Adipocyte (in vitro differentiated cells): ENCODE results near the gene SMPD2.

Source experiments
- DNase-seq: peaks from one replicate; pipeline ENCODE4 v3.0.0-alpha.2; 2015; ENCODE audit warnings: low read depth
- H3K27me3 ChIP-seq: replicated peaks from 2 replicates; pipeline ENCODE4 v1.7.0; 2013; ENCODE audit warnings: mild to moderate bottlenecking, low read length, moderate library complexity; ENCODE audit not compliant: control insufficient read depth, insufficient read depth
- H3K36me3 ChIP-seq: 2 replicates; pipeline ENCODE4 v1.7.0; 2013; ENCODE audit warnings: low read length, mild to moderate bottlenecking, moderate library complexity; ENCODE audit not compliant: control insufficient read depth, insufficient read depth, severe bottlenecking
- H3K4me1 ChIP-seq: 2 replicates; pipeline ENCODE4 v1.7.0; 2013; ENCODE audit warnings: mild to moderate bottlenecking, low read length, moderate library complexity; ENCODE audit not compliant: control insufficient read depth, insufficient read depth
- H3K4me3 ChIP-seq: 2 replicates; pipeline ENCODE4 v1.7.0; 2013; ENCODE audit warnings: mild to moderate bottlenecking, low read length, moderate library complexity
- H3K9ac ChIP-seq: 2 replicates; pipeline ENCODE4 v1.7.0; 2013; ENCODE audit warnings: mild to moderate bottlenecking, low read length, moderate library complexity
- H3K9me3 ChIP-seq: 2 replicates; pipeline ENCODE4 v1.7.0; 2013; ENCODE audit warnings: mild to moderate bottlenecking, low read length, moderate library complexity; ENCODE audit not compliant: control insufficient read depth

SMPD2 gene

DNA sequence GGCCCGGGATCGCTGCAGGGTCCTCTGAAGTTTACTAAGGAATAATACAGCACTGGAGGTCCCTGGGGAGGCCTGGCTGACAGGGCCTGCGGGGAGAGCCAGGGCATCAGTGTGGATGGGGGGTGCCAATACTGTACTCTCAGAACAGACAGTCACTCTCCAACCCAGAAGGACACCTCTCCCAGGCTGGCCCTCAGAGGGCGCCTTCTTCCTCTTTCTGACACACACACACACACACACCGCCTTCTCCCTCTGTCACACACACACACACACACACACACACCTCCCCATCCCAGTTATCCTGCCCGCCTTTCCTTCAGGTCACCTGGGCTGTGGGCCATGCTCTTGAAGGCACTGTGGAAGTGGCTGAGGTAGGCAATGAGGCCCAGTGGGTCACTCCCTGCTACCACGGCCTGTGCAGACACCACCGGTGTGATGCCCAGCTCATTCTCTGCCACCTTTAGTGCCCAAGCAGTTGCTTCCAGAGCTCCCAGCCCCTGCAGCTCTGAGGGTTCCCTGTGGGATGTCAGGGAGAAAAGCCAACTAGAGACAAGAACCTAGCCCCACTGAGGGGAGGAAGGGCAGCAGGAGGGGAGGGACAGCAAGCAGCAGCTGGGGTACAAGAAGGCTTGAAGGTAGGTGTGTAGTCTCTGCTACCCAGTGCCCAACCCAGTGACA, 7.5 kb downstream of the SMPD2 start:
- Histone ChIP-seq H3K27me3 (no peaks in the 10 kb centered on the region), H3K4me1 (no peaks in the 10 kb centered on the region), H3K4me3 (no peak overlapping the region), H3K9me3 (no peaks in the 10 kb centered on the region), H3K9ac (no peak overlapping the region), H3K36me3 (peaks cover 48% of the 10 kb centered on the region)
- DNase-seq: no peak

DNA sequence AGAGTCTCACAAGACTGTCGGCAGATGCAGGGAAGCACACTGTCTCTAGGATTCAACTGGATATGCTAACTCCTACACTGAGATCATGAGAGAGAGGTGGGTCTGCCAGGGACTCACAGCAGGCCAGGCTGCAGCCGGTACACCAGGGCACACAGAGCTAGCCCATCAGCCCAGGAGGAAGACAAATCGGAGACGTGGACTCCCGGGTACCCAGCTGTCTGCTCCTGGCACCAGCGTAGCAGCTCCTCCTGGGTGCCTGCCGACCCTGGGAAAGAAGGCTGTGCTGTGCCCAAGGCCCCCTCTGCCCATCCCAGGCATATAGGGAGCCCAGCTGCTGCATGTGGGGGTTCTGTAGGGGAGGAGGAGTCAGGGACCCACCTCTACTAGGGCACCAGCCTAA, 8.1 kb downstream of the SMPD2 start:
- H3K4me3 ChIP-seq: no peak overlapping the region
- no peak overlapping the region for H3K9ac ChIP-seq
- no peaks in the 10 kb centered on the region for H3K4me1 ChIP-seq
- H3K9me3 ChIP-seq: no peaks in the 10 kb centered on the region
- peaks cover 42% of the 10 kb centered on the region for H3K36me3 ChIP-seq
- no peaks in the 10 kb centered on the region for H3K27me3 ChIP-seq
- DNase-seq: no peak

DNA sequence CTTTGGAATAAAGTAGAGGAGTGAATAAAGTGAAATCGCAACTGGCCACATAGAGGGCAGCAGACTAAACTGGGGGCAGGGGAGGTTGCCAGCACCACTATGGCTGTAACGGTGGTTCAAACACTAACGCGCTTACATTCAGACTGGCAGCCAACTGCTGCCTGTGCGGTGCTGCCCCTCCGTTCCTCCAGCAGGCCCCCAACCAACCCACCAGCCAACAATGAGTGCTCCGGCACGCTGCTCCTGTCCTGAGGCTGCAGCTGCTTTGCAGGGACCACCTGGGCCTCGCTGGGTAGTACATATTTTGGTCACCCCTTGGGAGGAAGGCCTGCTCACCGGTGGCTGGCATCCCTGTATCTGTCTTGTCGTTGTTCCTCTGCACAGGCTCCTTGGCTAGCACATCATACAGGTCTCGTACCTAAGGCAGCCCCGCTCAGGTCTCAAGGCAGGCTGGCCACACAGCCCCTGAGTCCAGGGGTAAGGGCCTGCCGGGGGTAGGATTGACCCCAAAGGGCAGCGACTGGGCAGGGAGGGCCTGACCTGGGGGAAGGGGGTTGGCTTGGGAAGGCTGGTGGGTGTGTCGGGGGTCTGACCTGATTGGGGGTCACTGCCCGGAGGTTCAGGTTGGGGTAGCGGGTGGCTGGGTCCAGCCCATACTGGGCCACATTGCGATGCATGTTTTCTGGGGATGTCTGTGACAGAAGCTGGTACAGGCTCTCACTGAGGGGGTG, 8.7 kb downstream of the SMPD2 start:
- no peak for DNase-seq
- Histone ChIP-seq H3K27me3 (no peaks in the 10 kb centered on the region), H3K4me3 (no peak overlapping the region), H3K36me3 (peaks cover 35% of the 10 kb centered on the region), H3K9me3 (no peaks in the 10 kb centered on the region), H3K4me1 (peaks cover 4% of the 10 kb centered on the region), H3K9ac (no peak overlapping the region)

GRCh38 chr6:109449795-109450673, 9.5 kb downstream of the SMPD2 start:
- Histone ChIP-seq H3K9me3 (no peaks in the 10 kb centered on the region), H3K4me3 (no peak overlapping the region), H3K36me3 (peaks cover 27% of the 10 kb centered on the region), H3K9ac (no peak overlapping the region), H3K4me1 (peaks cover 9% of the 10 kb centered on the region), H3K27me3 (no peaks in the 10 kb centered on the region)
- no peak for DNase-seq

GRCh38 chr6:109450801-109451200, 10.3 kb downstream of the SMPD2 start:
- Histone ChIP-seq H3K9me3 (no peaks in the 10 kb centered on the region), H3K4me1 (peaks cover 9% of the 10 kb centered on the region), H3K27me3 (no peaks in the 10 kb centered on the region), H3K36me3 (peaks cover 20% of the 10 kb centered on the region), H3K9ac (no peak overlapping the region), H3K4me3 (no peak overlapping the region)
- no peak for DNase-seq

DNA sequence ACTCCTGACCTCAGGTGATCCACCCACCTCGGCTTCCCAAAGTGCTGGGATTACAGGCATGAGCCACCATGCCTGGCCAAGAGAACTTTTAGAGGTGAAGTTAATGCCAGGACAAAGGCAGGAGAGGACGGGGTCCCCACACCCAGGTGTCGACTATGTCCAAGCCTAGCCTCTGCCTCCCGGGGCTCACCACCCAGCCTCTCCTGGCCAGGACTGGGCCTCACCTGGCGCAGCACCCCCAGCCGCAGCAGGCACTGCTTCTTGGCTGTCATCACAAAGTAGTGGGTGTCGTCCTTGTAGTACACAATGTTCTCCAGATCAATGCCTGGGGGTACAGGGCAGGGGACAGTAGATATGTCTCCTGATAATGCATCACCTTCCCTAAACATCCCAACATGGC, 10.9 kb downstream of the SMPD2 start:
- no peak overlapping the region for H3K4me3 ChIP-seq
- no peaks in the 10 kb centered on the region for H3K27me3 ChIP-seq
- no peak overlapping the region for H3K9ac ChIP-seq
- H3K4me1 ChIP-seq: peaks cover 11% of the 10 kb centered on the region
- H3K9me3 ChIP-seq: no peaks in the 10 kb centered on the region
- DNase-seq: no peak
- peaks cover 14% of the 10 kb centered on the region for H3K36me3 ChIP-seq

- Histone ChIP-seq H3K4me1 (peaks cover 18% of the 10 kb centered on the region), H3K4me3 (no peak overlapping the region), H3K9ac (no peak overlapping the region), H3K36me3 (peaks cover 10% of the 10 kb centered on the region), H3K27me3 (no peaks in the 10 kb centered on the region), H3K9me3 (no peaks in the 10 kb centered on the region)
- no peak for DNase-seq
Observed at GRCh38 chr6:109452181-109452580, 11.7 kb downstream of the SMPD2 start.

DNA sequence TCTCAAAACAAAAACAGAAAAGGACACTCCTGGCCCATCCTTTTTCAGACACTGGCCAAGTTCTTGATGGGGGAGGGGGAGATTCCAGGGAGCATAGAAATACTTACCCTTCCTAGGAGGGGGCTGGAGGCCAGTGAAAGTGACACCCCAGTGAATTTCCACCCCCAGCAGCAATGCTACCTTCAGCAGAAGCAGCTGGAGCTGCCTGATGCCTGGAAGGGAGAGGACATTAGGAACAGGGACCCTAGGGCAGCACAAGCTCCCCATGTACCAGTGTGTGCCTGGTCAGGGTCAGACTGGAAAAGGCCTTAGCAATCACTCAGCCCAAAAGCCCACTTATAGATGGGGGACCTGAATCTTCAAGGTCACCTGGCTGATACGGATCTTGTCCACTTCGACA, 12.6 kb downstream of the SMPD2 start:
- peaks cover 10% of the 10 kb centered on the region for H3K36me3 ChIP-seq
- no peak overlapping the region for H3K4me3 ChIP-seq
- H3K9me3 ChIP-seq: no peaks in the 10 kb centered on the region
- DNase-seq: no peak
- H3K9ac ChIP-seq: no peak overlapping the region
- H3K27me3 ChIP-seq: no peaks in the 10 kb centered on the region
- H3K4me1 ChIP-seq: peaks cover 25% of the 10 kb centered on the region

GRCh38 chr6:109453594-109454495, 13.3 kb downstream of the SMPD2 start:
- Histone ChIP-seq H3K4me1 (peaks cover 25% of the 10 kb centered on the region), H3K4me3 (peak overlapping the region; percentile 87), H3K36me3 (peaks cover 10% of the 10 kb centered on the region), H3K9ac (peak overlapping the region; percentile 87), H3K9me3 (no peaks in the 10 kb centered on the region), H3K27me3 (no peaks in the 10 kb centered on the region)
- no peak for DNase-seq

- peak overlapping the region; percentile 87 for H3K4me3 ChIP-seq
- no peaks in the 10 kb centered on the region for H3K9me3 ChIP-seq
- H3K9ac ChIP-seq: peak overlapping the region; percentile 87
- H3K4me1 ChIP-seq: peaks cover 25% of the 10 kb centered on the region
- DNase-seq: peak; percentile 47
- H3K36me3 ChIP-seq: peaks cover 10% of the 10 kb centered on the region
- H3K27me3 ChIP-seq: no peaks in the 10 kb centered on the region
Observed at GRCh38 chr6:109454496-109455436, 14.2 kb downstream of the SMPD2 start.
